GM23248 (cell line): ENCODE results near the gene PSMC5.
"Not testable (repeated sequence)": the region's sequence is repeated elsewhere in the genome, so short reads cannot be mapped to it uniquely, and the experiment has no call there.

Source experiments
- EZH2 ChIP-seq: fragments of 200-600 bp; sonication (generic); IDR thresholded peaks from 2 replicates; pipeline ENCODE4 v1.6.1; 2018; ENCODE audit warnings: antibody characterized with exemption, mild to moderate bottlenecking; ENCODE audit not compliant: insufficient read depth, poor library complexity, severe bottlenecking
- EZH2phosphoT487 ChIP-seq: fragments of 200-600 bp; sonication (generic); IDR thresholded peaks from 2 replicates; pipeline ENCODE4 v1.6.1; 2018; ENCODE audit warnings: antibody characterized with exemption, moderate library complexity, mild to moderate bottlenecking, low read depth; ENCODE audit not compliant: insufficient read depth

- not testable (repeated sequence) for TF ChIP-seq EZH2, EZH2phosphoT487
Measured at GRCh38 chr17:63874061-63874626, 46.9 kb downstream of the PSMC5 start.
